Neural crest cell (in vitro differentiated cells): ENCODE data around the gene LAMTOR3. TPM values are rescaled to one million over a fixed set of nuclear protein-coding genes. Genes with fewer than 3 reads are reported as not detected.

Experiments
- DNase-seq: peaks from one replicate; pipeline ENCODE4 v3.0.0; 2021; ENCODE audit warnings: low read depth, mixed read lengths, low spot score
- H3K27ac Mint-ChIP-seq: one replicate; pipeline ENCODE4 v1.8.0; 2021; ENCODE audit warnings: mild to moderate bottlenecking, mixed read lengths; ENCODE audit not compliant: unreplicated experiment
- H3K27me3 Mint-ChIP-seq: 2 replicates; pipeline ENCODE4 v1.8.0; 2021; ENCODE audit warnings: low read depth, mild to moderate bottlenecking, mixed read lengths
- H3K36me3 Mint-ChIP-seq: 2 replicates; pipeline ENCODE4 v1.8.0; 2021; ENCODE audit warnings: low read depth, mild to moderate bottlenecking, mixed read lengths
- H3K4me1 Mint-ChIP-seq: 2 replicates; pipeline ENCODE4 v1.8.0; 2021; ENCODE audit warnings: mixed read lengths
- H3K4me3 Mint-ChIP-seq: one replicate; pipeline ENCODE4 v1.8.0; 2021; ENCODE audit warnings: mild to moderate bottlenecking, mixed read lengths
- H3K9me3 Mint-ChIP-seq: 2 replicates; pipeline ENCODE4 v1.8.0; 2021; ENCODE audit warnings: mixed read lengths
- CTCF ChIP-seq: fragments of 200-600 bp; sonication (generic); conservative IDR thresholded peaks from 2 replicates; pipeline ENCODE4 v1.5.0; 2021; ENCODE audit warnings: antibody characterized with exemption, mild to moderate bottlenecking
- total RNA-seq: library from RNA; stranded (reverse); gene quantifications from 2 replicates; pipeline ENCODE4 v1.2.1, GENCODE V29; 2021

Gene LAMTOR3
- total RNA-seq, 1 donor from 2014 or later: 41.8 TPM

- Mint-ChIP-seq H3K9me3 (no peaks in the 10 kb centered on the region), H3K4me1 (peaks cover 14% of the 10 kb centered on the region), H3K27me3 (no peaks in the 10 kb centered on the region), H3K4me3 (no peak overlapping the region), H3K36me3 (no peaks in the 10 kb centered on the region), H3K27ac (no peak overlapping the region)
- DNase-seq: no peak
- TF ChIP-seq CTCF: no peak
Observed at GRCh38 chr4:99848591-99849001, 45.6 kb downstream of the LAMTOR3 start.

- TF ChIP-seq CTCF: no peak
- Mint-ChIP-seq H3K36me3 (no peaks in the 10 kb centered on the region), H3K27me3 (no peaks in the 10 kb centered on the region), H3K4me3 (no peak overlapping the region), H3K27ac (no peak overlapping the region), H3K4me1 (peaks cover 10% of the 10 kb centered on the region), H3K9me3 (no peaks in the 10 kb centered on the region)
- no peak for DNase-seq
Observed at GRCh38 chr4:99847362-99847976, 46.8 kb downstream of the LAMTOR3 start.

GRCh38 chr4:99846891-99847290 is 47.3 kb downstream of the LAMTOR3 start:
- Mint-ChIP-seq H3K27me3 (no peaks in the 10 kb centered on the region), H3K36me3 (no peaks in the 10 kb centered on the region), H3K4me1 (peaks cover 10% of the 10 kb centered on the region), H3K4me3 (no peak overlapping the region), H3K9me3 (no peaks in the 10 kb centered on the region), H3K27ac (no peak overlapping the region)
- no peak for TF ChIP-seq CTCF
- no peak for DNase-seq

GRCh38 chr4:99845708-99846469 is 48.3 kb downstream of the LAMTOR3 start:
- Mint-ChIP-seq H3K27ac (peak overlapping the region; percentile 7), H3K9me3 (no peaks in the 10 kb centered on the region), H3K27me3 (no peaks in the 10 kb centered on the region), H3K4me3 (no peak overlapping the region), H3K4me1 (peaks cover 7% of the 10 kb centered on the region), H3K36me3 (no peaks in the 10 kb centered on the region)
- no peak for TF ChIP-seq CTCF
- DNase-seq: no peak

GRCh38 chr4:99845179-99845578 is 49.0 kb downstream of the LAMTOR3 start:
- Mint-ChIP-seq H3K27me3 (no peaks in the 10 kb centered on the region), H3K4me3 (no peak overlapping the region), H3K27ac (no peak overlapping the region), H3K4me1 (peaks cover 6% of the 10 kb centered on the region), H3K9me3 (no peaks in the 10 kb centered on the region), H3K36me3 (no peaks in the 10 kb centered on the region)
- DNase-seq: no peak
- TF ChIP-seq CTCF: no peak
